ENCODE results near the gene PAGE1.

PAGE1 gene

GRCh38 chrX:49656533-49656932, 39.3 kb downstream of the PAGE1 start:
- Histone ChIP-seq H3K9me3 (ENCODE audit: severe bottlenecking) (no peaks in the 10 kb centered on the region), H3K4me3 (ENCODE audit: low read depth, low read length) (no peak overlapping the region), H3K36me3 (no peaks in the 10 kb centered on the region), H3K27ac (no peak overlapping the region), H3K27me3 (ENCODE audit: insufficient read depth, low read depth, severe bottlenecking) (peaks cover 55% of the 10 kb centered on the region)
- no peak for DNase-seq
- no peak for TF ChIP-seq CTCF (IDR thresholded peaks at IDR 0.05; ENCODE audit: low read depth, low read length)

GRCh38 chrX:49644991-49645637, 50.7 kb downstream of the PAGE1 start:
- TF ChIP-seq CTCF (IDR thresholded peaks at IDR 0.05; ENCODE audit: low read depth, low read length): no peak
- DNase-seq: no peak
- peaks cover 58% of the 10 kb centered on the region for H3K27me3 ChIP-seq (ENCODE audit: insufficient read depth, low read depth, severe bottlenecking)
- H3K36me3 ChIP-seq: no peaks in the 10 kb centered on the region
- no peaks in the 10 kb centered on the region for H3K9me3 ChIP-seq (ENCODE audit: severe bottlenecking)
- no peak overlapping the region for H3K27ac ChIP-seq
- no peak overlapping the region for H3K4me3 ChIP-seq (ENCODE audit: low read depth, low read length)
